GM08714 (cell line): ENCODE results near the gene PLPP6.

Experiments used
- H3K4me3 ChIP-seq: fragments of 200-500 bp; sonication (Bioruptor generic); 2 replicates; pipeline ENCODE4 v1.5.1; 2014; ENCODE audit warnings: mild to moderate bottlenecking, low read length, inconsistent platforms
- ZNF274 ChIP-seq: IDR thresholded peaks from 2 replicates; pipeline ENCODE4 v1.6.1; 2012; ENCODE audit warnings: mild to moderate bottlenecking, low read depth, low read length

PLPP6 gene

DNA sequence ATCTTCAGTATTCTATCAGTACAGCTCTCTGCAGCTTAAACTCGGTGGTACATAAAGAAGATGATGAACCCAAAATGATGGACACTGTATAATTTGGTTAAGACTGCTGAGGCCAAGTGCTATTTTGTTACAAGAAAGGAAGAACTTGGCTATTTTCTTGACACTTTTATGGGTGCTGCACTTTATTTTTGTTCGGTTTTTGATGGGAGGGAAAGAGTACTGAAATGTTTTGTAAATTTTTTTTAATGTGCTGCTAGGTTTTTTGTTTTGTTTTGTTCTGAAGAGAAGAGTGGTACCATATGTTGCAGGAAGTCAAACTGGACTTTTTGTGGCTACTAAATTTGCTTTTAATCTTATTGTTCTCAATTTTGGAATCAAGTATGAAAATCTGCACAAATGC, 43.9 kb downstream of the PLPP6 start:
- H3K4me3 ChIP-seq: no peak overlapping the region
- TF ChIP-seq ZNF274: no peak

GRCh38 chr9:4706971-4707622, 45.0 kb downstream of the PLPP6 start:
- H3K4me3 ChIP-seq: no peak overlapping the region
- TF ChIP-seq ZNF274: no peak

GRCh38 chr9:4709380-4709779, 47.3 kb downstream of the PLPP6 start:
- H3K4me3 ChIP-seq: no peak overlapping the region
- no peak for TF ChIP-seq ZNF274

DNA sequence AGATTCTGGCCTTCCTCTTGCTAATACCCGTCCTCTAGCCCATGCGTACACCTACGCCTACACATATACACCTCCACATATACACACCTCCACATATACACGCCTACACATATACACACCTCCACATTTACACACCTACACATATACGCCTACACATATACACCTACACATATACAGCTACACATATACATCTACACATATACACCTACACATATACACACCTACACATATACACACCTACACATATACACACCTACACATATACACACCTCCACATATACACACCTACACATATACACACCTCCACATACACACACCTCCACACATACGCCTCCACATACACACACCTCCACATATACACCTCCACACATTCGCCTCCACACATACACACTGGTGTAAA, 51.8 kb downstream of the PLPP6 start:
- H3K4me3 ChIP-seq: no peak overlapping the region
- no peak for TF ChIP-seq ZNF274

- H3K4me3 ChIP-seq: no peak overlapping the region
- no peak for TF ChIP-seq ZNF274
Measured at GRCh38 chr9:4714266-4715016, 52.3 kb downstream of the PLPP6 start.
